Aorta (tissue), 5 donors: ENCODE data around the gene ADAMTSL3. TPM values are rescaled to one million over a fixed set of nuclear protein-coding genes. Genes with fewer than 3 reads are reported as not detected.

Experiments
- ATAC-seq: fragments of 200-7000 bp; cut with Tn5 transposase; one replicate; pipeline ENCODE4 v1.9.1; 2022; ENCODE audit warnings: moderate library complexity; ENCODE audit not compliant: low FRiP score
- DNase-seq, 2 donors: peaks; one replicate each; pipeline ENCODE4 v3.0.0-alpha.2; 2020
- H3K27ac ChIP-seq, 2 donors: one replicate each; pipeline ENCODE4 v1.5.1; 2013; ENCODE audit warnings: low read length in 2 of 2, mild to moderate bottlenecking in 2 of 2, moderate library complexity in 2 of 2, control low read depth in 1 of 2, inconsistent platforms in 1 of 2, low read depth in 1 of 2
- H3K27me3 ChIP-seq, 2 donors: one replicate each; pipeline ENCODE4 v1.6.1; 2013; ENCODE audit warnings: control low read depth in 1 of 2, low read length in 1 of 2, mild to moderate bottlenecking in 1 of 2, moderate library complexity in 1 of 2; ENCODE audit not compliant: insufficient read depth in 2 of 2, control insufficient read depth in 1 of 2
- H3K36me3 ChIP-seq, 2 donors: one replicate each; pipeline ENCODE4 v1.6.1; 2013; ENCODE audit warnings: control low read depth in 1 of 2, low read length in 1 of 2, mild to moderate bottlenecking in 1 of 2; ENCODE audit not compliant: insufficient read depth in 2 of 2, control insufficient read depth in 1 of 2
- H3K4me1 ChIP-seq, 2 donors: one replicate each; pipeline ENCODE4 v1.6.1; 2013; ENCODE audit warnings: low read length in 2 of 2, control low read depth in 1 of 2, mild to moderate bottlenecking in 1 of 2, moderate library complexity in 1 of 2; ENCODE audit not compliant: insufficient read depth in 2 of 2, control insufficient read depth in 1 of 2
- H3K4me3 ChIP-seq, 2 donors: one replicate each; pipeline ENCODE4 v1.5.1; 2013; ENCODE audit warnings: low read length in 2 of 2, control low read depth in 1 of 2, mild to moderate bottlenecking in 1 of 2
- H3K9me3 ChIP-seq: one replicate; pipeline ENCODE4 v1.6.1; 2013; ENCODE audit warnings: mild to moderate bottlenecking, low read length; ENCODE audit not compliant: control insufficient read depth
- WGBS, 2 donors: extraction: QIAGEN DNeasy Blood & Tissue Kit; methylation state at CpG; one replicate each; pipeline ENCODE4 v1.1.7; 2013; 5-methylcytosine and 5-hydroxymethylcytosine counted together
- intact Hi-C, 2 donors: fragments of 100-400 bp; cut with DNase I; formaldehyde crosslinking; loops; one replicate each; pipeline versions ENCODE4 v1.14.2 to v1.15.0; 2022
- polyA plus RNA-seq, 2 donors: library from polyadenylated mRNA; stranded (reverse); fragments of 200-250 nt; gene quantifications; one replicate each; pipeline ENCODE4 v1.2.3, GENCODE V29; 2013
- total RNA-seq, 2 donors: library from RNA; stranded (reverse); fragmentation: NEBNext Ultra II Directional; extraction: Animal tissue kit (Norgen Biotek cat#: 25700); gene quantifications; one replicate each; pipeline ENCODE4 v1.2.1, GENCODE V29; 2021
- donor health status: healthy with polysubstance abuse.
- donor health status: Bipolar disorder and iron deficiency.
- donor health status: DM: no; HTN: no; CAD: no.
- donor health status: DM: no; HTN: no; CAD: no.
- donor health status: DM: yes; HTN: yes; CAD: no.

The ADAMTSL3 gene
- total and polyA plus RNA-seq, 4 donors, result 4.6 to 74.5 (median 36.6) TPM

- Histone ChIP-seq H3K9me3 (no peaks in the 10 kb centered on the region), H3K4me3 (no peak overlapping the region), H3K36me3 (no peaks in the 10 kb centered on the region), H3K27me3 (no peaks in the 10 kb centered on the region), H3K4me1 (peaks cover 0 to 2% of the 10 kb centered on the region in 2 donors), H3K27ac (no peak overlapping the region)
- ATAC-seq, result no peak
- intact Hi-C loops, result no loop called here
- no peak for DNase-seq
- 42 to 48% methylated on average over 1 of the region's 1 CpG for WGBS, 2 donors
These were observed 202.0 kb downstream of the ADAMTSL3 start for GRCh38 chr15:83855956-83856355.

GRCh38 chr15:83858820-83859505, 205.0 kb downstream of the ADAMTSL3 start:
- Histone ChIP-seq H3K27ac (no peak overlapping the region), H3K4me3 (no peak overlapping the region), H3K36me3 (no peaks in the 10 kb centered on the region), H3K4me1 (peaks cover 0 to 2% of the 10 kb centered on the region in 2 donors), H3K27me3 (no peaks in the 10 kb centered on the region), H3K9me3 (no peaks in the 10 kb centered on the region)
- WGBS, 2 donors, result 84 to 85% methylated on average over 5 of the region's 5 CpGs
- intact Hi-C loops, result no loop called here
- DNase-seq (no peak), ATAC-seq (no peak)

GRCh38 chr15:83866692-83867091, 212.8 kb downstream of the ADAMTSL3 start:
- no peaks in the 10 kb centered on the region for H3K36me3 ChIP-seq
- no peaks in the 10 kb centered on the region for H3K27me3 ChIP-seq
- H3K4me3 ChIP-seq, result no peak overlapping the region
- H3K9me3 ChIP-seq, result no peaks in the 10 kb centered on the region
- no peak overlapping the region for H3K27ac ChIP-seq
- whole genome bisulfite sequencing, 2 donors, result 3 to 7% methylated on average over 1 of the region's 1 CpG
- peaks cover 0 to 1% of the 10 kb centered on the region in 2 donors for H3K4me1 ChIP-seq
- ATAC-seq, result no peak
- intact Hi-C loops, result no loop called here
- no peak for DNase-seq

GRCh38 chr15:83869341-83869740, 215.4 kb downstream of the ADAMTSL3 start:
- H3K27me3 ChIP-seq, result no peaks in the 10 kb centered on the region
- WGBS, 2 donors, result 70 to 75% methylated on average over 4 of the region's 4 CpGs
- no peaks in the 10 kb centered on the region for H3K9me3 ChIP-seq
- no peaks in the 10 kb centered on the region for H3K36me3 ChIP-seq
- no peak overlapping the region for H3K27ac ChIP-seq
- peaks cover 0 to 1% of the 10 kb centered on the region in 2 donors for H3K4me1 ChIP-seq
- no peak overlapping the region for H3K4me3 ChIP-seq
- DNase-seq (no peak), ATAC-seq (no peak)
- intact Hi-C loops, result no loop called here

- H3K4me3 ChIP-seq, result no peak overlapping the region
- no peaks in the 10 kb centered on the region for H3K9me3 ChIP-seq
- no peak for DNase-seq
- intact Hi-C loops, result no loop called here
- no peaks in the 10 kb centered on the region for H3K36me3 ChIP-seq
- WGBS, 2 donors, result 63 to 67% methylated on average over 7 of the region's 7 CpGs
- H3K27ac ChIP-seq, result no peak overlapping the region
- no peaks in the 10 kb centered on the region for H3K27me3 ChIP-seq
- no peak for ATAC-seq
- H3K4me1 ChIP-seq, result peaks cover 0 to 1% of the 10 kb centered on the region in 2 donors
These were observed 218.1 kb downstream of the ADAMTSL3 start for GRCh38 chr15:83871808-83872559.

GRCh38 chr15:83873966-83874365, 220.0 kb downstream of the ADAMTSL3 start:
- Histone ChIP-seq H3K36me3 (no peaks in the 10 kb centered on the region), H3K27me3 (no peaks in the 10 kb centered on the region), H3K4me3 (no peak overlapping the region), H3K4me1 (peaks cover 0 to 1% of the 10 kb centered on the region in 2 donors), H3K27ac (no peak overlapping the region), H3K9me3 (no peaks in the 10 kb centered on the region)
- DNase-seq, result no peak
- intact Hi-C loops, result no loop called here
- ATAC-seq, result no peak
- 84 to 88% methylated on average over 7 of the region's 7 CpGs for WGBS, 2 donors

- no peak for DNase-seq
- WGBS, 2 donors, result 84 to 93% methylated on average over 2 of the region's 2 CpGs
- H3K4me3 ChIP-seq, result no peak overlapping the region
- H3K27me3 ChIP-seq, result no peaks in the 10 kb centered on the region
- no peak for ATAC-seq
- H3K4me1 ChIP-seq, result no peaks in the 10 kb centered on the region
- H3K9me3 ChIP-seq, result no peaks in the 10 kb centered on the region
- H3K36me3 ChIP-seq, result no peaks in the 10 kb centered on the region
- intact Hi-C loops, result no loop called here
- H3K27ac ChIP-seq, result no peak overlapping the region
These were observed 226.6 kb downstream of the ADAMTSL3 start for GRCh38 chr15:83880529-83880928.

GRCh38 chr15:83881156-83881555, 227.2 kb downstream of the ADAMTSL3 start:
- Histone ChIP-seq H3K4me1 (no peaks in the 10 kb centered on the region), H3K4me3 (no peak overlapping the region), H3K36me3 (no peaks in the 10 kb centered on the region), H3K9me3 (no peaks in the 10 kb centered on the region), H3K27ac (no peak overlapping the region), H3K27me3 (no peaks in the 10 kb centered on the region)
- ATAC-seq (no peak), DNase-seq (no peak)
- intact Hi-C loops, result no loop called here
- WGBS, 2 donors, result 92 to 94% methylated on average over 3 of the region's 3 CpGs

GRCh38 chr15:83886321-83886720, 232.4 kb downstream of the ADAMTSL3 start:
- WGBS, 2 donors, result 94 to 96% methylated on average over 2 of the region's 2 CpGs
- Histone ChIP-seq H3K36me3 (peaks cover 0 to 1% of the 10 kb centered on the region in 2 donors), H3K4me3 (no peak overlapping the region), H3K9me3 (no peaks in the 10 kb centered on the region), H3K27me3 (no peaks in the 10 kb centered on the region), H3K4me1 (no peaks in the 10 kb centered on the region), H3K27ac (no peak overlapping the region)
- no peak for ATAC-seq
- intact Hi-C loops, result no loop called here
- no peak for DNase-seq
